ENCODE data around the gene SERPINB1. TPM values are rescaled to one million over a fixed set of nuclear protein-coding genes. Genes with fewer than 3 reads are reported as not detected.

SERPINB1 gene
- total RNA-seq, 3 donors from 2014 or later, result 66.7 to 187 (median 132) TPM

DNA sequence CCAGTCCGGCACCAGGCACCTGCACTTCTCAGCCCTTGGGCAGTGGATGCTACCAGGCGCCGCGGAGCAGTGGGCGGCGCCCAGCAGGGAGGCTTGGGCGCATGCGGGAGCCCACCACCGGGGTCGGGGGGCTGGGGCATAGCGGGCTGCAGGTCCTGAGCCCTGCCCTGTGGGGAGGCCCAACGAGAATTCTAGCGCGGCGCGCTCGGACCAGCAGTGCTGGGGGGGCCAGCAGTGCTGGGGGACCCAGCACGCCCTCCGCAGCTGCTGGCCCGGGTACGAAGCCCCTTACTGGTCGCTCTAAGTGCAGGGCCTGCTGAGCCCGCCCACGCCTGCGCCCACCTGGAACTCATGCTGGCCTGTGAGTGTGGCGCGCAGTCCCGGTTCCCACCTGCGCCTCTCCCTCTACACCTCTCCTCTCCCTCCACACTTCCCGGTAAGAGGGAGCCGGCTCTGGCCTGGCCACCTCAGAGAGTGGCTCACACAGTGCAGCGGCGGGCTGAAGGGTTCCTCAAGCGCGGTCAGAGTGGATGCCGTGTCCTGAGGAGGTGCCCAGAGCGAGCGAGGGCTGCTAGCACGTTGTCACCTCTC is 28.5 kb upstream of the SERPINB1 start:
- Histone ChIP-seq H3K4me3 (no peak overlapping the region), H3K9me3 (no peaks in the 10 kb centered on the region), H3K36me3 (ENCODE audit: low read depth) (no peaks in the 10 kb centered on the region), H3K4me1 (ENCODE audit: low read depth) (no peaks in the 10 kb centered on the region)
- intact Hi-C loops (cut with DNase I, micrococcal nuclease), result no loop called here
- no peak for DNase-seq
- no peak for ATAC-seq
- TF ChIP-seq, protein P1, sequence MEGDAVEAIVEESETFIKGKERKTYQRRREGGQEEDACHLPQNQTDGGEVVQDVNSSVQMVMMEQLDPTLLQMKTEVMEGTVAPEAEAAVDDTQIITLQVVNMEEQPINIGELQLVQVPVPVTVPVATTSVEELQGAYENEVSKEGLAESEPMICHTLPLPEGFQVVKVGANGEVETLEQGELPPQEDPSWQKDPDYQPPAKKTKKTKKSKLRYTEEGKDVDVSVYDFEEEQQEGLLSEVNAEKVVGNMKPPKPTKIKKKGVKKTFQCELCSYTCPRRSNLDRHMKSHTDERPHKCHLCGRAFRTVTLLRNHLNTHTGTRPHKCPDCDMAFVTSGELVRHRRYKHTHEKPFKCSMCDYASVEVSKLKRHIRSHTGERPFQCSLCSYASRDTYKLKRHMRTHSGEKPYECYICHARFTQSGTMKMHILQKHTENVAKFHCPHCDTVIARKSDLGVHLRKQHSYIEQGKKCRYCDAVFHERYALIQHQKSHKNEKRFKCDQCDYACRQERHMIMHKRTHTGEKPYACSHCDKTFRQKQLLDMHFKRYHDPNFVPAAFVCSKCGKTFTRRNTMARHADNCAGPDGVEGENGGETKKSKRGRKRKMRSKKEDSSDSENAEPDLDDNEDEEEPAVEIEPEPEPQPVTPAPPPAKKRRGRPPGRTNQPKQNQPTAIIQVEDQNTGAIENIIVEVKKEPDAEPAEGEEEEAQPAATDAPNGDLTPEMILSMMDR (IDR thresholded peaks at IDR 0.05), result no peak

DNA sequence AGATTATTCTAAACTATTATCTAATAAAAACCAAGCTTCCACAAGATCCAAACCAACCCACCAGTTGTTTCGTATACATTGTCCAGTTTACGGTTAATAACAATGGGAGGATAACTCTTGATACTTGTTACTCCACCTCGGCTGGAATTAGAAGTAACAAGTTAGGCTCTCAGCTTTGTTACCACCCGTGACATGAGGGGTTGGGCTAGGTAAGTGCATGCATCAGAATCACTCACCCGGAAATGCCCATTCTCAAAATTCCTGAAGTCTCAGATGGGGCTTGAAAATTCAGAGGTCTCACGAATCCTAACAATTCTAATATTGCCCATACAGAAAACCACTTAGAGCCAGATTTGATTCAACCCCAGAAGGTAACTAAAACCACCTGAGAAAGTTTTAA is 27.0 kb upstream of the SERPINB1 start:
- Histone ChIP-seq H3K4me3 (no peak overlapping the region), H3K36me3 (ENCODE audit: low read depth) (no peaks in the 10 kb centered on the region), H3K9me3 (no peaks in the 10 kb centered on the region), H3K4me1 (ENCODE audit: low read depth) (no peaks in the 10 kb centered on the region)
- TF ChIP-seq, protein P1 (IDR thresholded peaks at IDR 0.05), result no peak
- intact Hi-C loops (cut with DNase I, micrococcal nuclease), result no loop called here
- no peak for ATAC-seq
- DNase-seq, result no peak

DNA sequence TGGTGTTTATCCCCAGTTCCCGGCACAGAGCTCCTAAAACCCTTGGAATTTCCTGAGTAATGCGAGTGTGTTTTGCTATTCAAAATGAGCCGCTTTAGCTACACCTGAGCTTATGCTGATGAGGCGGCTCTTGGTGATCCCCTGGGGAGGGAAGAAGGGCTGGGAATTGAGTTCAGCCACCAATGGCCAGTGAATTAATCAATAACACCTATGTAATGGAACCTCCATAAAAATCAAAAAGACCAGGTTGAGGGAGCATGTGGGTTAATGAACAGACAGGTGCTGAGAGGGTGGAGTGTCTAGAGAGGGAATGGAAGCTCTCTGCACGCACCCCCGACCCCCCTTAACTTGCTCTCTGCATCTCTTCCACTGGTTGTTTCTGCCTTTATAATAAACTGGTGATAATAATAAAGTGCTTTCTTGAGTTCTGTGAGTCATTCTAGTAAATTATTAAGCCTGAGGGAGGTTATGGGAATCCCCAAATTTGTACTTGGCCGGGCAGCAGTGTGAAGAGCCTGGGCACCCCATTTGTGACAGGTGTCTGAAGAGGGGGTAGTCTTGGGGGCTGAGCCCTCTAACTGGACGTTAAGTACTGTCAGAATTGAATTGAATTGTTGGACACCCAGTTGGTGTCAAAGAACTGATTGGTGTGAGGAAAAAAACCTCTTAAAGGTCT is 24.6 kb upstream of the SERPINB1 start:
- H3K4me3 ChIP-seq, result no peak overlapping the region
- no peaks in the 10 kb centered on the region for H3K36me3 ChIP-seq (ENCODE audit: low read depth)
- TF ChIP-seq, protein P1 (IDR thresholded peaks at IDR 0.05), result no peak
- intact Hi-C loops (cut with DNase I, micrococcal nuclease), result no loop called here
- ATAC-seq, result peak; percentile 23
- no peaks in the 10 kb centered on the region for H3K4me1 ChIP-seq (ENCODE audit: low read depth)
- no peaks in the 10 kb centered on the region for H3K9me3 ChIP-seq
- no peak for DNase-seq

DNA sequence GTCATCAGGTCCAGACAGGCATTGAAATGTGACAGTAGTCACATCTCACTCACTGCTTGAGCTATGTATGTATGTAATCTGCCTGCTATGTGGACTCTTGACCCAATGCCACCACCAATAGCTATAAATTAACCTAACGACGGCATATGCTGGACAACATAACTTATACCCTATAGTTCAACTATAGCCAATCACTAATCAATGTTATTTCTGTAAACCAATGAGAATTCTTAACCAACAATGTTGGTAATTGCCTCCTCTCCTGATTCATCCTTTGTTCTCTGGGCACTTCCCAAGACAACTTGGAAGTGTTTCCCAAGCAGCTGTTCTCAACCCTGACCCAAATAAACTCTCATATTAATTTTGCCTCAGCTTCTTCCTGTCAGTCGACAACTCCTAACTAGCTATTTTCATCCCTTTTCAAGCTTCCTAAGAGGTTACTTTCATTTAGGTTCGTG is 24.1 kb upstream of the SERPINB1 start:
- DNase-seq, result no peak

DNA sequence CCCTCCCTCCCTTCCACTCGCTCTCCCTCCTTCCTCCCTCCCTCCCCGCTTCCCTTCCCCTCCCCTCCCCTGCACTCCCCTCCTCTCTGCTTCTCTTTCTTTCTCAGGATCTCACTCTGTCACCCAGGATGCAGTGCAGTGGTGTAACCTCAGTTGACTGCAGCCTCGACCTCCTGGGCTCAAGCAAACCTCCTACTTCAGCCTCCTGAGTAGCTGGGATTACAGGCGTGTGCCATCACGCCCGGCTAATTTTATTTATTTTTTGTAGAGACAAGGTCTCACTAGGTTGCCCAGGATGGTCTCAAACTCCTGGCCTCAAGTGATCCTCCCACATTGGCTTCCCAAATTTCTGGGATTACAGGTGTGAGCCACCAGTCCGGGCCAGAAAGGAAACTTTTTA is 23.6 kb upstream of the SERPINB1 start:
- Histone ChIP-seq H3K4me3 (no peak overlapping the region), H3K9me3 (no peaks in the 10 kb centered on the region), H3K36me3 (ENCODE audit: low read depth) (no peaks in the 10 kb centered on the region), H3K4me1 (ENCODE audit: low read depth) (no peaks in the 10 kb centered on the region)
- TF ChIP-seq, protein P1 (IDR thresholded peaks at IDR 0.05), result no peak
- intact Hi-C loops (cut with DNase I, micrococcal nuclease), result no loop called here
- ATAC-seq, result no peak
- no peak for DNase-seq

More for the DNA sequence above, 24.1 kb upstream of the SERPINB1 start:
- H3K36me3 ChIP-seq (ENCODE audit: low read depth), result no peaks in the 10 kb centered on the region
- H3K4me1 ChIP-seq (ENCODE audit: low read depth), result no peaks in the 10 kb centered on the region
- H3K4me3 ChIP-seq, result no peak overlapping the region
- peak; percentile 20 for ATAC-seq
- TF ChIP-seq, protein P1 (IDR thresholded peaks at IDR 0.05), result no peak
- no peaks in the 10 kb centered on the region for H3K9me3 ChIP-seq
- intact Hi-C loops (cut with DNase I, micrococcal nuclease), result no loop called here

All from mucosa of descending colon (tissue), 3 donors.